HG03139 (cell line): Measurements from ENCODE around the gene SHMT1.
A peak's percentile ranks its signal among the peaks of the same experiment; 100 is the strongest.
"Not testable (repeated sequence)": the region's sequence is repeated elsewhere in the genome, so short reads cannot be mapped to it uniquely, and the experiment has no call there.

Source experiments
- ATAC-seq: cut with Tn5 transposase; IDR thresholded peaks from one replicate; pipeline ENCODE4 v1.9.1; 2021; ENCODE audit not compliant: unreplicated experiment

Gene SHMT1

DNA sequence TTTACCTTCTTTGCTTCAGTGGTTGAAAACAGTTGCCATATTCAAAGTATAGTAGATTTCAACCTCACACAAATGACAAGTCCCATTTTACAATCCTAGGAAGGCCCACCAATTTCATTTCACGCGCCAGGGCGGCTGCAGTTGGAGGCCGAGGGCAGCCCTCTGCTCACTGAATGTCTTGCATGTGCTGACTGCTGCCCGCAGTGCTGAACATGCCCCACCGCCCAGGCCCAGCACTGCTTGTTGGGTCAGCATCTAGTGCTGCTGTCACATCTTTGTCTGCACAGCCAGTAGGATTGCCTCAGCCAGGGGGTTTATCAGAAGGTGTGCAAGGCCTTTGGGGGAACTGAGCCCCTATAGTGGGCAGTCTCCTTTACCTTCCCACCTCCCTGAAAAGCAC lies 36.8 kb downstream of the SHMT1 start:
- no peak for ATAC-seq

DNA sequence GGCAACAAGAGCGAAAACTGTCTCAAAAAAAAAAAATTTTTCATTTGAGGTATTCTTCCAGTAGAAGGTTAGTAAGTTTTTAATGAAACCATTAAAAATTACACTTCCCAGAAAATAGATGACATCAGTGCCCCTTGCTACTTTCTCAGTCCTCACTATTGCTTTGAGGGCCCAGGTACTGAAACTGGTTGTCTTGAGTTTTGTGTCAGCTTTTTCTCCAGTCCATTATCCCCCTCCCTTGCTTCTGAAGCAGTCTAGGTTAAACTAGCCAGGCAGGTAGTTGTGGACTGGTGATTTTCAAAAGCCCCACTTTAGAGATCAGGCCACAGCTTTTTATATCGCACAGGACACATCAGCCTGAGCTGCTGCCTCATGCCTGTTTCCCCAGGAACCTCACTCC lies 37.3 kb downstream of the SHMT1 start:
- ATAC-seq = no peak

DNA sequence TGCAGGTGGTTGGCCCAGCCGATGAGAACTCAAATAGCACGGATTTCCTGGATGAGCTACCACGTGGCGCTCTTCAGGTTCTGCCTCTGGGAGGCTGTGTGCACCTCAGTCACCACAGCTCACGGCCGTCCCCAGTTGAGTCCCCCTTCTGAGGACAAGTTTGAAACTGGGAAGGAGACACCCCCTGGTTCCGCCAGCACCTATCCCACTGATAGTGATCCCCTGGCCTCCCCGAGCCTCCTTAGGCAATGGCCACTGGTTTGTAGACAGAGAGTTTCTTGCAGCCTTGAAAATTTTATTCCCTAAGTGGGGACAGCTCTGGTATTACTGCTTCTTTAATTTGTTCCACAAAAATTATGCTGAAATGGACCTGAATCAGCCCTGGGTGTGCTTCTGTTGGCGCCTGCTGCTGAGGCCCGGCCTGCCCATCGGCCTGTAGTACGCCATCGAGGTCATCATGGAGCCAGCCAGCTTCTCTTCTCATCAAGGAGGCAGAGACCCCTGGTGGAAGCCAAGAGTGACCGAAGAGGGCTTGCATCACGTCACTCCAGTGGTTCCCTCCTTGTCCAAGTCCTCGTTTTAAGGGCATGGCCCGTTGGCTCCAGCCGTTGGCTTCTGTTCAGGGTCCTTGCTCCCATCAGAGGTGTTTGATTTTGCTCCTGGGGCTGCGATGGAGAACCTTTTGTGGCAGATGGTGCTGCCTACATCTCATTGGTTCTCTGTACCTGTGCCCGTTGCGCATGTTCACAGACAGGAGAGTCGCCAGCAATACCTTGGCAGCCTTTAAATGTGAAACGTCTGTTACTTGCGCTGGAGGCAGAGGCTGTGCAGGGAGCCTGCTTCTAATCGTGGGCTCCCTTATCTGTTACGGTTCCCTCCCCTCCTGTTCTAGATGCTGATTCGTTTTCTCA lies 39.0 kb downstream of the SHMT1 start:
- ATAC-seq = no peak

DNA sequence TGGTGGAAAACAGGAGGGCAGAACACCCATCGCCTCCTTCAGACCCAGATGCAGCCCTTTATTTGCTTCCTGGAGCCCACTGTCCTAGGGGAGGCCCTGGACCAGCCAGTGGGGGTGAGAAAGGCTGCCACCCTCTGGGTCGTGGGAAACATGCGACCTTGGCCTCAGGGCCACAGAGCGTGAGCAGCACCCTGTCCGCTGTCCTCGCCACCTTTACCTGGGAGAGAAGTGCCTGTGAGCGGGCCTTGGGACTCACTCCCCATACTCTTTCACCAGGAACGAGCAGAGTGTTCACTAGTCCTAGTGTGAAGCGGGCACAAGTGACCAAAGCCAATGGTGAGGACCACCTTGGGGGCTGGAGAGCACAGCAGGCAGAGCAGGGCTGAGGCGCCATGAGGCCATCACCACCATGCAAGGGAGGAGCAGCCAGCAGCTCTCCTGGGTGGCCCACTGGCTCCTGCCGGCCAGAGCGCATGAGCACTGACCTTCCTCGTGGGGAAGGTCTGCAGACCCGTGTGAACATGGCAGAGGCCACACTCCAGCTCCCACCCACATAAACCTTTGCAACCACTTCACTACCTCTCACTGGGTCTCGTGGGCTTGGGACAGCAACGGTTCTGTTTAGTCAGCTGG lies 39.7 kb downstream of the SHMT1 start:
- no peak for ATAC-seq

DNA sequence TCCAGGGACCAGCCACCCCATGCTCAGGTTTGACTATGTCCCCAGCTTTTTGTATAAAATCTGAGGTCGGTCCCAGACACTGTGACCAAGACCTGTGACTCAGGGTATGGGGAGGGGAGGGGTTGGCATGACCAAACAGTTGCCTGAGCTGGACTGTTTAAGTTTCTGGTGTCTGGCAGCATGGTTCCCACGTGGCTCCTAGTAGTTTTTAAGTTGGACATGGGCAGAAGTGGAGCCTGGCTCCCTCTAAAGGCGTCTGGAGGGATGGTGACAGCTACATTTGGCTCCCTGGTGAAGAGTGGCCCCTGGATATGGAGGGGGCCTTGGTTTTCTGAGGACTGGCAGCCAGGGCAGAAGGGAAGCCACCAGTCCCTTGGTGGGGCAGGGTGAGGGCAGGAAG lies 40.3 kb downstream of the SHMT1 start:
- ATAC-seq = no peak

DNA sequence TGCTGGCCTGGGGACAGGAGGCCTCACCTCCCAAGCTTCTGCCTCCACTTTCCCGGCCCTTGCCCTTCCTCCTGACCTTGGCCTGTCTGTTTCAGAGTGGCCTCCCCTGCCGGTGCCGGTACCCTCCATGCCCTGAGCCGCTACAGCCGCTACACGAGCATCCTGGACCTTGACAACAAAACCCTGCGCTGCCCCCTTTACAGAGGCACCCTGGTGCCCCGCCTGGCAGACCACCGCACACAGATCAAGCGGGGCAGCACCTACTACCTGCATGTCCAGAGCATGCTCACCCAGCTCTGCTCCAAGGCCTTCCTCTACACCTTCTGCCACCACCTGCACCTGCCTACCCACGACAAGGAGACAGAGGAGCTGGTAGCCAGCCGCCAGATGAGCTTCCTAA lies 40.8 kb downstream of the SHMT1 start:
- no peak for ATAC-seq

- ATAC-seq = no peak
Measured at GRCh38 chr17:18321309-18321708, 42.0 kb downstream of the SHMT1 start.

- no peak for ATAC-seq
Measured at GRCh38 chr17:18320301-18320700, 43.0 kb downstream of the SHMT1 start.

- ATAC-seq = no peak
Measured at GRCh38 chr17:18319604-18320256, 43.6 kb downstream of the SHMT1 start.

- ATAC-seq = no peak
Measured at GRCh38 chr17:18318771-18319450, 44.4 kb downstream of the SHMT1 start.

DNA sequence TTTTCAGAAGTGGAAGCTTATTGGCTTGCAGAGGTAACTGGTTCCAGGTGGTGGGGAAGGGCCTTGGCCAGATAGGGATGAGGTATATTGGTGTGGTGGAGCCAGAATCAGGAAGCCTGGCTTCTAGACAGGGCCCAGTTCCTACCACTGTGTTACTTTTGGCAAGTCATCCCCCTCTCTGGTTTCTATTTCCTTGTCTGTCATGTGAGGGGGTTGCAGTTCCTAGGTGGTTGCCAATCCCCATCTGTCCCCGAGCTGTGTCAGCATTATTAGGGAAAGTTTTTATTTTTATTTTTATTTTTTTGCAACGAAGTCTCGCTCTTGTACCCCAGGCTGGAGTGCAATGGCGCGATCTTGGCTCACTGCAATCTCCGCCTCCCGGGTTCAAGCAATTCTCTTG lies 45.2 kb downstream of the SHMT1 start:
- no peak for ATAC-seq

- ATAC-seq = no peak
Measured at GRCh38 chr17:18315961-18316360, 47.4 kb downstream of the SHMT1 start.

GRCh38 chr17:18315562-18315922 lies 47.8 kb downstream of the SHMT1 start:
- peak; percentile 4 for ATAC-seq

GRCh38 chr17:18314731-18315561 lies 48.4 kb downstream of the SHMT1 start, which contains the start of the genes SMCR8 and TOP3A:
Gene SMCR8, plus strand, starts transcription at chr17:18315293. Its CDS starts 497 bp downstream, at chr17:18315790.
Gene TOP3A, minus strand, starts transcription at chr17:18314994. Its CDS starts 216 bp downstream, at chr17:18314778.
- peak; percentile 78 for ATAC-seq

- ATAC-seq = no peak
Measured at GRCh38 chr17:18314059-18314730, 49.2 kb downstream of the SHMT1 start.

DNA sequence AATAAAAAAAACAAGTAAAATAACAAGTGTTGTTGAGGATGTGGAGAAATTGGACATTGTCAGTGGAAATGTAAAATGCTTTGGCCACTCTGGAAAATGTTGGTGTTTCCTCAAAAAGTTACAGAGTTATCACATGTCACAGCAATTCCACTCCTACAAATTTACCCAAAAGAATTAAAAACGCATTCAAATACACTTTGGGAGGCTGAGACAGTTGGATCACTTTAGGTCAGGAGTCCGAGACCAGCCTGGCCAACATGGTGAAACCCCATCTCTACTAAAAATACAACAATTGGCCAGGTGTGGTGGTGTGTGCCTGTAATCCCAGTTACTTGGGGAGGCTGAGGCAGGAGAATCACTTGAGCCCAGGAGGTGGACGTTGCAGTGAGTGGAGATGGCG lies 54.1 kb downstream of the SHMT1 start:
- no peak for ATAC-seq

GRCh38 chr17:18303206-18303605 lies 60.1 kb downstream of the SHMT1 start:
- ATAC-seq = not testable (repeated sequence)

GRCh38 chr17:18300725-18301480 lies 62.4 kb downstream of the SHMT1 start:
- ATAC-seq = no peak

GRCh38 chr17:18298061-18298460 lies 65.3 kb downstream of the SHMT1 start:
- ATAC-seq = not testable (repeated sequence)
